Esophagus squamous epithelium (tissue), 5 donors: Measurements from ENCODE around the gene OR10G4. TPM values are rescaled to one million over a fixed set of nuclear protein-coding genes. Genes with fewer than 3 reads are reported as not detected.

Experiments
- DNase-seq: peaks from one replicate; lab custom pipeline; 2025; lab: John Stamatoyannopoulos, UW
- H3K27ac ChIP-seq, 4 donors: fragments of 200-600 bp; sonication (generic); one replicate each; pipeline ENCODE4 v1.5.1; 2016 to 2019; ENCODE audit warnings: mild to moderate bottlenecking in 1 of 4
- H3K27me3 ChIP-seq, 4 donors: fragments of 200-600 bp; sonication (generic); 1 replicate in 3 of 4; 2 replicates in 1 of 4; pipeline versions ENCODE4 v1.5.1 to v1.6.0; 2017 to 2021; ENCODE audit warnings: antibody characterized with exemption in 1 of 4
- H3K36me3 ChIP-seq, 3 donors: fragments of 200-600 bp; sonication (generic); one replicate each; pipeline ENCODE4 v1.5.1; 2016 to 2019
- H3K4me1 ChIP-seq, 3 donors: fragments of 200-600 bp; sonication (generic); one replicate each; pipeline ENCODE4 v1.5.1; 2017 to 2019
- H3K4me3 ChIP-seq, 4 donors: fragments of 200-600 bp; sonication (generic); 1 replicate in 3 of 4; 2 replicates in 1 of 4; pipeline ENCODE4 v1.5.1; 2016 to 2019; ENCODE audit warnings: mild to moderate bottlenecking in 2 of 4, moderate library complexity in 1 of 4
- H3K9me3 ChIP-seq, 3 donors: fragments of 200-600 bp; sonication (generic); one replicate each; pipeline ENCODE4 v1.5.1; 2016 to 2019
- CTCF ChIP-seq, 6 experiments: fragments of 450-650 bp in 4 of 6; fragments of 200-600 bp in 2 of 6; sonication (generic) in 2 of 6; IDR thresholded peaks; one replicate each; pipeline ENCODE4 v1.5.1; 2016 to 2019; ENCODE audit warnings: antibody characterized with exemption in 6 of 6, mild to moderate bottlenecking in 4 of 6, moderate library complexity in 4 of 6
- POLR2A ChIP-seq, 4 donors: fragments of 450-650 bp; IDR thresholded peaks; one replicate each; pipeline ENCODE4 v1.6.1; 2017; ENCODE audit warnings: antibody characterized with exemption in 4 of 4, mild to moderate bottlenecking in 4 of 4, moderate library complexity in 3 of 4
- WGBS, 2 donors: methylation state at CpG; one replicate each; pipeline ENCODE4 v1.1.5; 2018; 5-methylcytosine and 5-hydroxymethylcytosine counted together
- intact Hi-C: fragments of 100-400 bp; cut with DNase I; formaldehyde crosslinking; loops from one replicate; pipeline ENCODE4 v1.15.0; 2022
- total RNA-seq, 4 donors: library from RNA; depleted of rRNA; stranded (reverse); fragments of >200 nt; gene quantifications; one replicate each; pipeline ENCODE4 v1.1.0, GENCODE V29; 2016
- donor health status: DM: yes; HTN: yes; CAD: no.

The OR10G4 gene, protein sequence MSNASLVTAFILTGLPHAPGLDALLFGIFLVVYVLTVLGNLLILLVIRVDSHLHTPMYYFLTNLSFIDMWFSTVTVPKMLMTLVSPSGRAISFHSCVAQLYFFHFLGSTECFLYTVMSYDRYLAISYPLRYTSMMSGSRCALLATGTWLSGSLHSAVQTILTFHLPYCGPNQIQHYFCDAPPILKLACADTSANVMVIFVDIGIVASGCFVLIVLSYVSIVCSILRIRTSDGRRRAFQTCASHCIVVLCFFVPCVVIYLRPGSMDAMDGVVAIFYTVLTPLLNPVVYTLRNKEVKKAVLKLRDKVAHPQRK
- total RNA-seq = not detected

DNA sequence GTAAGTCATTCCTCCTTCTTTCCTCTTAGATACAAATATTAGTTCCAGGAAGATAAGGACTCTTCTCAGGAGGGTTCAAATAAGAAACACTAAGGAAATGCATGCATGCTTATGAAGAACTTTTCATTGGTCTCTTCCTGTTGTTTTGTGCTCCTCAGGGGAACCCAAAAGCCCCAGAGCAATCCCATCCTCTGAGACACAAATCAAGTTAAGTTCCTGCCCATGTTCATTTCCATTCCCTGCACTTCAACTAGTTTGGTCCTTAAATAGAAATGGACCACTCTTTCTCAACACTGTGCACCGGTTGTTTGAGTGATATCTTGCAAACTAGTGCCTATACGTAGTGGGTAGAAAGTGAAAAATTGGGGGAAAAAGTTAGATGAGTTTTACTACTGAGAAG, at the start of gene OR10G4:
TSS of gene OR10G4 (plus strand) at position 301 of the 400 bp plus-strand sequence. CDS start 2,578 bp downstream, outside the sequence.
- 69 to 80% methylated on average over 2 of the region's 2 CpGs for WGBS, 2 donors

GRCh38 chr11:123973816-123974215, 39.0 kb upstream of the OR10G4 start:
- intact Hi-C loops = no loop called here
- TF ChIP-seq CTCF (IDR thresholded peaks at IDR 0.05) (no peak), POLR2A (IDR thresholded peaks at IDR 0.05) (no peak)
- WGBS, 2 donors = 24 to 31% methylated on average over 1 of the region's 1 CpG
- no peaks in the 10 kb centered on the region for H3K36me3 ChIP-seq
- no peak overlapping the region for H3K4me3 ChIP-seq
- no peaks in the 10 kb centered on the region for H3K27me3 ChIP-seq
- no peaks in the 10 kb centered on the region for H3K4me1 ChIP-seq
- H3K9me3 ChIP-seq = no peaks in the 10 kb centered on the region
- no peak overlapping the region for H3K27ac ChIP-seq
- DNase-seq = no peak

More for the DNA sequence above, at the start of gene OR10G4:
- Histone ChIP-seq H3K36me3 (no peaks in the 10 kb centered on the region), H3K4me3 (no peak within 1 kb of the TSS), H3K4me1 (no peaks in the 10 kb centered on the region), H3K9me3 (no peaks in the 10 kb centered on the region), H3K27ac (no peak within 1 kb of the TSS), H3K27me3 (no peaks in the 10 kb centered on the region)
- TF ChIP-seq POLR2A (IDR thresholded peaks at IDR 0.05) (no peak), CTCF (IDR thresholded peaks at IDR 0.05) (no peak)
- no peak for DNase-seq
- intact Hi-C loops = no loop called here

DNA sequence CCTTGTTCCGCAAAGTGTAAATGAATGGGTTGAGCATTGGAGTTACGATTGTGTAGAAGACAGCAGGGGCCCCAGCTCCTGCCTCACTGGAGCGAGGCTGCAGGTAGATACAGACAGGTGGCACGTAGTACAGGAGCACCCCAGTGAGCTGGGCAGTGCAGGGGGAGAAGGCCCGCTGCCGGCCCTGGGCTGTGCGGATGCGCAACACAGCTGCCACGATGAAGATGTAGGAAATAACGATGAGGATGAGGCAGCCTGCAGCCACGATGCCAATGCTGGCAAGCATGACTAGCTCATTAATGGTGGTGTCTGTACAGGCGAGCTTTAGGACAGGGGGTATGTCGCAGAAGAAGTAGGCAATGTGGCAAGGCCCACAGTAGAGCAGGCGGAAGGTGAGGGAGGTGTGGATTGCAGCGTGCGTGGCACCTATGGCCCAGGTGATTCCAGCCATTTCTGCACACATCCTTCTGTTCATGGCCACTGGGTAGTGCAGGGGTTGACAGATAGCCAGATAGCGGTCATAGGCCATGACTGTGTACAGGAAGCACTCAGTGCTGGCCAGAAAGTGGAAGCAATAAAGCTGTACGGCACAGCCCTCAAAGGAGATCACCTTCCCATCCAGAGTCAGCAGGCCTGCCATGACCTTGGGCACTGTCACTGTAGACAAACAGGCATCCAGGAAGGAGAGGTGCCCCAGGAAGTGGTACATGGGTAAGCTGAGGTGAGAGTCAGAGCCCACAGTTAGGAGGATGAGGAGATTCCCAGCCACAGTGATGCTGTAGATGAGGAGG, 35.8 kb upstream of the OR10G4 start:
- no peak for DNase-seq
- H3K27me3 ChIP-seq = no peaks in the 10 kb centered on the region
- H3K4me1 ChIP-seq = no peaks in the 10 kb centered on the region
- peaks cover 0 to 10% (median 4%) of the 10 kb centered on the region in 3 donors for H3K9me3 ChIP-seq
- intact Hi-C loops = no loop called here
- H3K27ac ChIP-seq = no peak overlapping the region
- 78 to 83% methylated on average over 16 to 18 of the region's 18 CpGs for WGBS, 2 donors
- no peak for TF ChIP-seq CTCF (IDR thresholded peaks at IDR 0.05)
- no peak for TF ChIP-seq POLR2A (IDR thresholded peaks at IDR 0.05)
- no peaks in the 10 kb centered on the region for H3K36me3 ChIP-seq
- no peak overlapping the region for H3K4me3 ChIP-seq

GRCh38 chr11:123977731-123978347, 35.0 kb upstream of the OR10G4 start, which contains the start of gene OR10S1:
Gene OR10S1 (minus strand): TSS chr11:123977781. CDS start chr11:123977664, 117 bp downstream.
- Histone ChIP-seq H3K4me1 (no peaks in the 10 kb centered on the region), H3K9me3 (peaks cover 0 to 10% (median 4%) of the 10 kb centered on the region in 3 donors), H3K36me3 (no peaks in the 10 kb centered on the region), H3K27me3 (no peaks in the 10 kb centered on the region), H3K27ac (no peak within 1 kb of the TSS), H3K4me3 (no peak within 1 kb of the TSS)
- no peak for TF ChIP-seq POLR2A (IDR thresholded peaks at IDR 0.05)
- TF ChIP-seq CTCF (IDR thresholded peaks at IDR 0.05) = no peak
- DNase-seq = no peak
- intact Hi-C loops = no loop called here
